ENCODE results near the gene PRR36.

The PRR36 gene

GRCh38 chr19:7912697-7913564 lies 38.7 kb upstream of the PRR36 start:
- DNase-seq, result no peak

- DNase-seq, result no peak
These were observed 38.0 kb upstream of the PRR36 start for GRCh38 chr19:7912144-7912696.

- DNase-seq, result no peak
These were observed 37.4 kb upstream of the PRR36 start for GRCh38 chr19:7911508-7912143.

GRCh38 chr19:7910321-7911161 lies 36.4 kb upstream of the PRR36 start:
- no peak for DNase-seq

- DNase-seq, result no peak
These were observed 35.4 kb upstream of the PRR36 start for GRCh38 chr19:7909471-7910067.

GRCh38 chr19:7908742-7909461 lies 34.7 kb upstream of the PRR36 start:
- no peak for DNase-seq

GRCh38 chr19:7908078-7908699 lies 34.0 kb upstream of the PRR36 start:
- DNase-seq, result no peak

- no peak for DNase-seq
These were observed 33.4 kb upstream of the PRR36 start for GRCh38 chr19:7907544-7907943.

- DNase-seq, result no peak
These were observed 32.9 kb upstream of the PRR36 start for GRCh38 chr19:7907122-7907521.

- DNase-seq, result no peak
These were observed 31.7 kb upstream of the PRR36 start for GRCh38 chr19:7905859-7906258.

GRCh38 chr19:7905268-7905667 lies 31.1 kb upstream of the PRR36 start:
- no peak for DNase-seq

GRCh38 chr19:7904074-7905020 lies 30.2 kb upstream of the PRR36 start:
- DNase-seq, result no peak

GRCh38 chr19:7903244-7904073 lies 29.3 kb upstream of the PRR36 start, which contains the start of gene MAP2K7:
MAP2K7 (plus strand) TSS chr19:7903877; CDS start chr19:7903945, 68 bp downstream.
- DNase-seq, result peak; percentile 94

GRCh38 chr19:7902796-7903243 lies 28.6 kb upstream of the PRR36 start:
- no peak for DNase-seq

- no peak for DNase-seq
These were observed 27.1 kb upstream of the PRR36 start for GRCh38 chr19:7901337-7901736.

GRCh38 chr19:7900931-7901330 lies 26.7 kb upstream of the PRR36 start:
- no peak for DNase-seq

- DNase-seq, result no peak
These were observed 26.2 kb upstream of the PRR36 start for GRCh38 chr19:7900401-7900870.

- no peak for DNase-seq
These were observed 25.7 kb upstream of the PRR36 start for GRCh38 chr19:7899751-7900378.

GRCh38 chr19:7898967-7899366 lies 24.8 kb upstream of the PRR36 start:
- no peak for DNase-seq

All from GF-D8 (cell line).